GM12878 (cell line): Measurements from ENCODE around the gene STARD10. TPM values are rescaled to one million over a fixed set of nuclear protein-coding genes. Genes with fewer than 3 reads are reported as not detected.

ENCODE experiments used
- ATAC-seq: fragments of 200-7000 bp; cut with Tn5 transposase; 3 replicates; pipeline ENCODE4 v1.9.1; 2020; ENCODE audit warnings: mild to moderate bottlenecking, moderate library complexity
- BruUV-seq: library from RNA; stranded (reverse); fragments of 400-500 nt; replicated peaks from 2 replicates; lab custom pipeline; 2021; lab: Mats Ljungman, UMichigan
- CTCF ChIA-PET: fragments of 300-600 bp; sonication (Branson Sonifier 250); formaldehyde crosslinking; extraction: SDS; loops from one replicate; lab custom pipeline; 2021; ENCODE audit warnings: inconsistent platforms; lab: Yijun Ruan, JAX
- POLR2A ChIA-PET: fragments of 350-600 bp; formaldehyde crosslinking; extraction: SDS; loops from one replicate; lab custom pipeline; 2021; ENCODE audit warnings: inconsistent platforms; lab: Charles Lee
- RAD21 ChIA-PET: fragments of 300-600 bp; sonication (Branson Sonifier 250); formaldehyde crosslinking; loops from one replicate; lab custom pipeline; 2023; ENCODE audit warnings: antibody characterized with exemption; ENCODE audit not compliant: unreplicated experiment; lab: Charles Lee
- SMC1A ChIA-PET: fragments of 300-600 bp; sonication (Branson Sonifier 250); formaldehyde crosslinking; loops from one replicate; lab custom pipeline; 2023; ENCODE audit not compliant: unreplicated experiment, uncharacterized antibody; lab: Charles Lee
- DNase-seq: peaks from one replicate; pipeline ENCODE4 v3.0.0-alpha.2; 2011; ENCODE audit warnings: low read depth, low spot score
- FAIRE-seq: peaks from 3 replicates; lab custom pipeline; 2011; peaks lifted over from hg19 to GRCh38; lab: Jason Lieb, UNC
- H2AFZ ChIP-seq: 2 replicates; pipeline ENCODE4 v1.6.0; 2011; ENCODE audit warnings: low read depth, low read length, control low read depth; ENCODE audit not compliant: control insufficient read depth
- H3K27ac ChIP-seq: 2 replicates; pipeline ENCODE4 v1.5.1; 2011; ENCODE audit warnings: control low read depth; ENCODE audit not compliant: control insufficient read depth, insufficient read depth
- H3K27me3 ChIP-seq, 2 experiments: replicated peaks in 1 of 2; 2 replicates each; pipeline versions ENCODE4 v1.6.0 to v1.6.1; 2011; ENCODE audit warnings: low read length in 1 of 2; ENCODE audit not compliant: control insufficient read depth in 2 of 2, insufficient read depth in 2 of 2
- H3K36me3 ChIP-seq, 2 experiments: 2 replicates each; pipeline ENCODE4 v1.5.1; 2011; ENCODE audit warnings: low read length in 1 of 2; ENCODE audit not compliant: control insufficient read depth in 2 of 2, insufficient read depth in 2 of 2
- H3K4me1 ChIP-seq: 2 replicates; pipeline ENCODE4 v1.6.1; 2011; ENCODE audit warnings: mild to moderate bottlenecking, low read length, moderate library complexity, mixed read lengths; ENCODE audit not compliant: control insufficient read depth, insufficient read depth
- H3K4me2 ChIP-seq: 2 replicates; pipeline ENCODE4 v1.6.0; 2011; ENCODE audit warnings: control low read depth; ENCODE audit not compliant: control insufficient read depth, insufficient read depth
- H3K4me3 ChIP-seq: fragments of 200-600 bp; sonication (generic); 2 replicates; pipeline ENCODE4 v1.5.1; 2016
- H3K79me2 ChIP-seq: 2 replicates; pipeline ENCODE4 v1.6.0; 2011; ENCODE audit warnings: low read length; ENCODE audit not compliant: control insufficient read depth, insufficient read depth
- H3K9ac ChIP-seq: 2 replicates; pipeline ENCODE4 v1.8.0; 2011; ENCODE audit warnings: low read length, control low read depth, mixed read lengths; ENCODE audit not compliant: control insufficient read depth, insufficient read depth
- H3K9me3 ChIP-seq: replicated peaks from 3 replicates; pipeline ENCODE4 v1.5.1; 2011; ENCODE audit warnings: mild to moderate bottlenecking, low read length; ENCODE audit not compliant: control insufficient read depth, insufficient read depth
- H4K20me1 ChIP-seq: 2 replicates; pipeline ENCODE4 v1.6.0; 2011; ENCODE audit not compliant: control insufficient read depth, insufficient read depth
- BHLHE40 ChIP-seq, 2 experiments: fragments of 450-650 bp in 1 of 2; IDR thresholded peaks; 2 replicates each; pipeline ENCODE4 v1.6.1; 2011 to 2017; ENCODE audit warnings: low read depth in 2 of 2, borderline replicate concordance in 1 of 2, improper control_type of control experiment in 1 of 2, low read length in 1 of 2, mild to moderate bottlenecking in 1 of 2
- BRCA1 ChIP-seq: IDR thresholded peaks from 2 replicates; pipeline ENCODE4 v1.6.1; 2011; ENCODE audit warnings: low read depth, low read length, improper control_type of control experiment
- CHD1 ChIP-seq: IDR thresholded peaks from 2 replicates; pipeline ENCODE4 v1.6.1; 2012; ENCODE audit warnings: low read depth, low read length, improper control_type of control experiment
- CHD4 ChIP-seq: fragments of 200-600 bp; sonication (generic); IDR thresholded peaks from 2 replicates; pipeline ENCODE4 v1.6.1; 2016; ENCODE audit warnings: mild to moderate bottlenecking
- EGR1 ChIP-seq, 2 experiments: IDR thresholded peaks; 1 replicate in 1 of 2; 2 replicates in 1 of 2; pipeline ENCODE4 v1.6.1; 2011 to 2012; ENCODE audit warnings: low read depth in 2 of 2, low read length in 2 of 2, borderline replicate concordance in 1 of 2, mild to moderate bottlenecking in 1 of 2, moderate library complexity in 1 of 2
- EP300 ChIP-seq, 2 experiments: fragments of 150-350 bp in 1 of 2; IDR thresholded peaks; 2 replicates each; pipeline ENCODE4 v1.6.1; 2011 to 2012; ENCODE audit warnings: low read depth in 2 of 2, low read length in 2 of 2, borderline replicate concordance in 1 of 2, improper control_type of control experiment in 1 of 2, inconsistent platforms in 1 of 2; ENCODE audit not compliant: control insufficient read depth in 1 of 2
- FOXK2 ChIP-seq: fragments of 450-650 bp; IDR thresholded peaks from 2 replicates; pipeline ENCODE4 v1.6.1; 2017; ENCODE audit warnings: mild to moderate bottlenecking, moderate library complexity
- HDAC6 ChIP-seq: fragments of 200-600 bp; sonication (generic); IDR thresholded peaks from one replicate; pipeline ENCODE4 v1.8.0; 2017; ENCODE audit warnings: antibody characterized with exemption; ENCODE audit not compliant: unreplicated experiment
- RAD51 ChIP-seq: fragments of 450-650 bp; IDR thresholded peaks from 2 replicates; pipeline ENCODE4 v1.6.1; 2016; ENCODE audit warnings: moderate library complexity, mild to moderate bottlenecking, inconsistent platforms
- RB1 ChIP-seq: fragments of 450-650 bp; formaldehyde crosslinking; IDR thresholded peaks from 2 replicates; pipeline ENCODE4 v1.6.1; 2017; ENCODE audit warnings: mild to moderate bottlenecking, borderline replicate concordance
- RBBP5 ChIP-seq: fragments of 200-600 bp; sonication (generic); conservative IDR thresholded peaks from 2 replicates; pipeline ENCODE4 v1.6.1; 2016
- RELA ChIP-seq: fragments of 450-650 bp; IDR thresholded peaks from 2 replicates; pipeline ENCODE4 v1.8.0; 2014; ENCODE audit warnings: borderline replicate concordance; ENCODE audit not compliant: partially characterized antibody
- SIN3A ChIP-seq: IDR thresholded peaks from 2 replicates; pipeline ENCODE4 v1.6.1; 2012; ENCODE audit warnings: low read depth, low read length, improper control_type of control experiment
- TAF1 ChIP-seq: IDR thresholded peaks from 2 replicates; pipeline ENCODE4 v1.6.1; 2011; ENCODE audit warnings: mild to moderate bottlenecking, low read depth, low read length, borderline replicate concordance
- YBX1 ChIP-seq: fragments of 450-650 bp; IDR thresholded peaks from 2 replicates; pipeline ENCODE4 v1.6.1; 2016; ENCODE audit warnings: antibody characterized with exemption
- YY1 ChIP-seq: IDR thresholded peaks from 2 replicates; pipeline ENCODE4 v1.6.1; 2011; ENCODE audit warnings: low read depth, mild to moderate bottlenecking, low read length
- WGBS: methylation state at CpG from one replicate; pipeline ENCODE4 v1.1.6; 2016; ENCODE audit warnings: low lambda C conversion rate; ENCODE audit not compliant: insufficient replicate concordance, insufficient coverage; ENCODE audit errors: missing lambda C conversion rate; 5-methylcytosine and 5-hydroxymethylcytosine counted together
- in situ Hi-C: fragments of 300-500 bp; cut with MboI; formaldehyde crosslinking; loops from 9 replicates; pipeline ENCODE4 v1.14.3; 2018; ENCODE audit warnings: mixed read lengths
- intact Hi-C: fragments of 100-400 bp; cut with micrococcal nuclease; formaldehyde crosslinking; loops from one replicate; pipeline ENCODE4 v1.14.2; 2022; ENCODE audit not compliant: unreplicated experiment
- polyA plus RNA-seq, 11 experiments: library from polyadenylated mRNA; depleted of rRNA in 4 of 11; unstranded in 6 of 11; stranded (reverse) in 5 of 11; fragments of >200 nt; fragmentation: Nextera tagmentation in 4 of 11; fragmentation: Illumina TruSeq in 1 of 11; extraction: Ambion mirVana in 4 of 11; extraction: Trizol in 1 of 11; gene quantifications; 1 replicate in 1 of 11; 2 replicates in 10 of 11; pipeline versions ENCODE4 v1.2.1 to v1.2.3, GENCODE V29; 2011 to 2016; ENCODE audit warnings: inconsistent platforms in 2 of 11, missing spikeins in 2 of 11, low read depth in 1 of 11
- total RNA-seq, 4 experiments: library from RNA; depleted of rRNA in 3 of 4; stranded (reverse); fragments of >200 nt in 3 of 4; fragmentation: Illumina TruSeq in 1 of 4; extraction: Trizol in 1 of 4; gene quantifications; 2 replicates each; pipeline versions ENCODE4 v1.2.1 to v1.2.3, GENCODE V29; 2013 to 2021
- TF ChIP-seq, protein P1 (sequence below): fragments of 450-650 bp; IDR thresholded peaks from 2 replicates; pipeline ENCODE4 v1.6.1; 2017; ENCODE audit warnings: mild to moderate bottlenecking, low read depth, inconsistent platforms; ENCODE audit not compliant: poor library complexity, severe bottlenecking
- TF ChIP-seq, protein P2 (sequence below): IDR thresholded peaks from 2 replicates; pipeline ENCODE4 v1.6.1; 2011; ENCODE audit warnings: borderline replicate concordance, low read depth, mild to moderate bottlenecking, moderate library complexity, mixed read lengths, low read length; ENCODE audit not compliant: insufficient read depth; ENCODE audit errors: extremely low read length
- TF ChIP-seq, protein P3 (sequence below): fragments of 450-650 bp; IDR thresholded peaks from 2 replicates; pipeline ENCODE4 v1.6.1; 2017; ENCODE audit warnings: borderline replicate concordance

The STARD10 gene
- total and polyA plus RNA-seq, 10 of the 15 experiments (the other 5 are each of a cell fraction or from before 2014, with no cell fraction given), result 0.15 to 43.2 (median 23.1) TPM

DNA sequence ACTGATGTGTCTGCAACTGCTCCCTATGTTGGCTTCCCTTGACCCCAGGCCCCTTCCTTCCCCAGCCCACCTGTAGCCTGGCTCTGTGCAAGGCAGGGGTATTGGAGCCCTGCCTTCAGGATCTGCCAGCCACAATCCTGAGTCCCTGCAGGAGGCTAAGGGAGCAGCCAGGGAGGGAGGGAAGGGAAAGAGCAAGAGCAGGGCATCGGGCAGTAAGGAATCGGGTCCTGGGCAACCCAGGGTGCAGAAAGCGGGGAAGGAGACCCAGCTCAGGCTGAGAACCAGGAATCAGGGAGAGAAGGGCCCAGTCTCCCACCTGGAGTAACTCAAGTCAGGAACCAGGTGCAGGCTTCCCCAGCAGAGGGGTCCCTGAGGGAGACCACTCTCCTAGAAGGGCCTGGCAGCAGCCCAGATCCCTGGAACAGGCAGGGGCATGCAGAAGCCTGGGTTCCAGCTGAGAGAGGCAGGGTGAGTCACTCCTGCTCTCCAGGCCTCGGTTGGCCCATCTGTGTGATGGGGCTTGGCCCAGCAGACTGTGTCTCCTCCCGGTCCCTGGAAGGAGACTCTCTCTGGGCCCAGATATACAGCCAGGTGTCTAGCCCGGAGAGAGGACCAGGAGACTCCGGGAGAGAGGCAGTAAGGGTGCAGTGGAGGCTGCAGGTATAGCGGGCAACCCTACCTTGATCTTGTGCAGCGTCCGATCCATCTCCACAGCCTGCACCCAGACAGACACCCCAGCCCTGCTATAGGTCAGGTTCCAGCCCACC is 13.4 kb downstream of the STARD10 start:
- ChIA-PET CTCF (interaction anchor here (0.7 to 8.2 kb wide), 2 partner anchors 13 to 51 kb away, joined by 3 to 65 read pairs; partner anchors contain the start of gene STARD10), RAD21 (interaction anchor here (1.7 kb wide), 1 partner anchor 40 kb away, joined by 4 read pairs; no protein-coding TSS in a partner anchor), POLR2A (interaction anchor here (0.9 to 2.3 kb wide), 2 partner anchors 13 to 30 kb away, joined by 3 to 19 read pairs; partner anchors contain the start of gene STARD10), SMC1A (interaction anchor here (1.0 kb wide), 1 partner anchor 13 kb away, joined by 3 read pairs; the partner anchor contains the start of gene STARD10)
- BruUV-seq, result no TSS peak
- H3K4me2 ChIP-seq, result peak overlapping the region; percentile 79; the same call in 1 of the 2 replicates
- H3K9me3 ChIP-seq, result no peaks in the 10 kb centered on the region
- no peak for FAIRE-seq
- H2AFZ ChIP-seq, result no peak overlapping the region
- no peak overlapping the region for H3K9ac ChIP-seq
- H3K27ac ChIP-seq, result no peak overlapping the region
- peak overlapping the region; percentile 56; the same call in 1 of the 2 replicates for H3K4me3 ChIP-seq
- H3K27me3 ChIP-seq, result no peaks in the 10 kb centered on the region
- no peak for DNase-seq
- ATAC-seq, result peak; percentile 11; the same call in 2 of the 3 replicates
- no peaks in the 10 kb centered on the region for H4K20me1 ChIP-seq
- 69% methylated on average over 10 of the region's 10 CpGs for WGBS
- intact Hi-C loops, result no loop called here
- H3K4me1 ChIP-seq, result peaks cover 8% of the 10 kb centered on the region
- TF ChIP-seq RELA (no peak), SIN3A (no peak), RAD51 (no peak), CHD1 (no peak), RB1 (no peak), EGR1 (IDR thresholded peaks at IDR 0.05; ENCODE audit: borderline replicate concordance in 1 of 2, low read depth in 2 of 2, low read length in 2 of 2) (no peak), HDAC6 (no peak), BRCA1 (no peak), CHD4 (no peak), FOXK2 (no peak), TAF1 (no peak), BHLHE40 (IDR thresholded peaks at IDR 0.05; ENCODE audit: borderline replicate concordance in 1 of 2, low read depth in 2 of 2, low read length in 1 of 2) (no peak), YBX1 (no peak), EP300 (IDR thresholded peaks at IDR 0.05; ENCODE audit: borderline replicate concordance in 1 of 2, control insufficient read depth in 1 of 2, low read depth in 2 of 2, low read length in 2 of 2) (no peak), YY1 (no peak), RBBP5 (no peak)
- TF ChIP-seq, protein P1, sequence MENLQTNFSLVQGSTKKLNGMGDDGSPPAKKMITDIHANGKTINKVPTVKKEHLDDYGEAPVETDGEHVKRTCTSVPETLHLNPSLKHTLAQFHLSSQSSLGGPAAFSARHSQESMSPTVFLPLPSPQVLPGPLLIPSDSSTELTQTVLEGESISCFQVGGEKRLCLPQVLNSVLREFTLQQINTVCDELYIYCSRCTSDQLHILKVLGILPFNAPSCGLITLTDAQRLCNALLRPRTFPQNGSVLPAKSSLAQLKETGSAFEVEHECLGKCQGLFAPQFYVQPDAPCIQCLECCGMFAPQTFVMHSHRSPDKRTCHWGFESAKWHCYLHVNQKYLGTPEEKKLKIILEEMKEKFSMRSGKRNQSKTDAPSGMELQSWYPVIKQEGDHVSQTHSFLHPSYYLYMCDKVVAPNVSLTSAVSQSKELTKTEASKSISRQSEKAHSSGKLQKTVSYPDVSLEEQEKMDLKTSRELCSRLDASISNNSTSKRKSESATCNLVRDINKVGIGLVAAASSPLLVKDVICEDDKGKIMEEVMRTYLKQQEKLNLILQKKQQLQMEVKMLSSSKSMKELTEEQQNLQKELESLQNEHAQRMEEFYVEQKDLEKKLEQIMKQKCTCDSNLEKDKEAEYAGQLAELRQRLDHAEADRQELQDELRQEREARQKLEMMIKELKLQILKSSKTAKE, result no peak
- TF ChIP-seq, protein P2, sequence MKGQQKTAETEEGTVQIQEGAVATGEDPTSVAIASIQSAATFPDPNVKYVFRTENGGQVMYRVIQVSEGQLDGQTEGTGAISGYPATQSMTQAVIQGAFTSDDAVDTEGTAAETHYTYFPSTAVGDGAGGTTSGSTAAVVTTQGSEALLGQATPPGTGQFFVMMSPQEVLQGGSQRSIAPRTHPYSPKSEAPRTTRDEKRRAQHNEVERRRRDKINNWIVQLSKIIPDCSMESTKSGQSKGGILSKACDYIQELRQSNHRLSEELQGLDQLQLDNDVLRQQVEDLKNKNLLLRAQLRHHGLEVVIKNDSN, result no peak
- TF ChIP-seq, protein P3, sequence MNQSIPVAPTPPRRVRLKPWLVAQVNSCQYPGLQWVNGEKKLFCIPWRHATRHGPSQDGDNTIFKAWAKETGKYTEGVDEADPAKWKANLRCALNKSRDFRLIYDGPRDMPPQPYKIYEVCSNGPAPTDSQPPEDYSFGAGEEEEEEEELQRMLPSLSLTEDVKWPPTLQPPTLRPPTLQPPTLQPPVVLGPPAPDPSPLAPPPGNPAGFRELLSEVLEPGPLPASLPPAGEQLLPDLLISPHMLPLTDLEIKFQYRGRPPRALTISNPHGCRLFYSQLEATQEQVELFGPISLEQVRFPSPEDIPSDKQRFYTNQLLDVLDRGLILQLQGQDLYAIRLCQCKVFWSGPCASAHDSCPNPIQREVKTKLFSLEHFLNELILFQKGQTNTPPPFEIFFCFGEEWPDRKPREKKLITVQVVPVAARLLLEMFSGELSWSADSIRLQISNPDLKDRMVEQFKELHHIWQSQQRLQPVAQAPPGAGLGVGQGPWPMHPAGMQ, result no peak
- H3K36me3 ChIP-seq, result no peaks in the 10 kb centered on the region
- in situ Hi-C loops, result no loop called here
- H3K79me2 ChIP-seq, result no peaks in the 10 kb centered on the region
